Neutrophil (primary cell): ENCODE results near the gene SMIM24.

Experiments
- H3K27ac ChIP-seq: fragments of 200-600 bp; sonication (generic); 2 replicates; pipeline ENCODE4 v1.5.1; 2016; ENCODE audit warnings: mild to moderate bottlenecking, moderate library complexity
- H3K27me3 ChIP-seq: fragments of 200-600 bp; sonication (generic); 2 replicates; pipeline ENCODE4 v1.6.0; 2016; ENCODE audit warnings: mild to moderate bottlenecking
- H3K36me3 ChIP-seq: fragments of 200-600 bp; sonication (generic); 2 replicates; pipeline ENCODE4 v1.5.1; 2017
- H3K4me1 ChIP-seq, 2 experiments: fragments of 200-600 bp in 1 of 2; sonication (generic) in 1 of 2; 1 replicate in 1 of 2; 2 replicates in 1 of 2; pipeline versions ENCODE4 v1.5.1 to v1.6.1; 2013 to 2016; ENCODE audit warnings: low read depth in 1 of 2, low read length in 1 of 2, mild to moderate bottlenecking in 1 of 2, moderate library complexity in 1 of 2; ENCODE audit not compliant: control insufficient read depth in 1 of 2, insufficient read depth in 1 of 2
- H3K4me3 ChIP-seq, 2 experiments: fragments of 200-600 bp in 1 of 2; sonication (generic) in 1 of 2; 1 replicate in 1 of 2; 2 replicates in 1 of 2; pipeline ENCODE4 v1.5.1; 2013 to 2016; ENCODE audit warnings: low read depth in 1 of 2, low read length in 1 of 2, mild to moderate bottlenecking in 1 of 2, moderate library complexity in 1 of 2
- H3K9me3 ChIP-seq: fragments of 200-600 bp; sonication (generic); 2 replicates; pipeline ENCODE4 v1.5.1; 2016
- CTCF ChIP-seq: fragments of 200-600 bp; sonication (generic); IDR thresholded peaks from 2 replicates; pipeline ENCODE4 v1.5.1; 2016; ENCODE audit warnings: antibody characterized with exemption

SMIM24 gene

DNA sequence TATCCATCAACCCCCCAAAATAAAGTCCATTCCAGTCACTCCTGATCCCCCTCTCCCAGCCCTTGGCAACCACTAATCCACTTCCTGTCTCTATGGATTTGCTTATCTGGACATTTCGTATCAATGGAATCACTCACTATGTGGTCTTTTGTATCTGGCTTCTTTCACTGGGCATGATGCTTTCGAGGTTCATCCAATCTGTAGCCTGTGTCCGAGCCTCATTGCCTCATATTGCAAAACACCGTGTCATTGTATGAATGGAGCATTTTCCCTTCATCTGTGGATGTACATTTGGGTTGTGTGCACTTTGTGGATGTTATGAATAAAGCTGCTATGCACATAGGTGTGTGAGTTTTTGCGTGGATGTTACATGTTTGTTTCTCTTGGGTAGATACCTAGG lies 24.4 kb upstream of the SMIM24 start:
- H3K9me3 ChIP-seq: no peaks in the 10 kb centered on the region
- H3K4me1 ChIP-seq: peaks cover 34 to 41% of the 10 kb centered on the region in 2 experiments
- H3K27ac ChIP-seq: peak overlapping the region; percentile 37
- peaks cover 13% of the 10 kb centered on the region for H3K36me3 ChIP-seq
- H3K4me3 ChIP-seq: no peak overlapping the region
- TF ChIP-seq CTCF: no peak
- no peaks in the 10 kb centered on the region for H3K27me3 ChIP-seq

GRCh38 chr19:3503036-3503572 lies 22.8 kb upstream of the SMIM24 start:
- no peak for TF ChIP-seq CTCF
- no peaks in the 10 kb centered on the region for H3K36me3 ChIP-seq
- no peaks in the 10 kb centered on the region for H3K9me3 ChIP-seq
- no peaks in the 10 kb centered on the region for H3K27me3 ChIP-seq
- H3K27ac ChIP-seq: no peak overlapping the region
- no peak overlapping the region for H3K4me3 ChIP-seq
- H3K4me1 ChIP-seq: peaks cover 35 to 42% of the 10 kb centered on the region in 2 experiments

GRCh38 chr19:3501780-3502179 lies 21.5 kb upstream of the SMIM24 start:
- Histone ChIP-seq H3K4me3 (no peak overlapping the region), H3K36me3 (no peaks in the 10 kb centered on the region), H3K9me3 (no peaks in the 10 kb centered on the region), H3K4me1 (peaks cover 24 to 32% of the 10 kb centered on the region in 2 experiments), H3K27ac (no peak overlapping the region), H3K27me3 (no peaks in the 10 kb centered on the region)
- no peak for TF ChIP-seq CTCF

DNA sequence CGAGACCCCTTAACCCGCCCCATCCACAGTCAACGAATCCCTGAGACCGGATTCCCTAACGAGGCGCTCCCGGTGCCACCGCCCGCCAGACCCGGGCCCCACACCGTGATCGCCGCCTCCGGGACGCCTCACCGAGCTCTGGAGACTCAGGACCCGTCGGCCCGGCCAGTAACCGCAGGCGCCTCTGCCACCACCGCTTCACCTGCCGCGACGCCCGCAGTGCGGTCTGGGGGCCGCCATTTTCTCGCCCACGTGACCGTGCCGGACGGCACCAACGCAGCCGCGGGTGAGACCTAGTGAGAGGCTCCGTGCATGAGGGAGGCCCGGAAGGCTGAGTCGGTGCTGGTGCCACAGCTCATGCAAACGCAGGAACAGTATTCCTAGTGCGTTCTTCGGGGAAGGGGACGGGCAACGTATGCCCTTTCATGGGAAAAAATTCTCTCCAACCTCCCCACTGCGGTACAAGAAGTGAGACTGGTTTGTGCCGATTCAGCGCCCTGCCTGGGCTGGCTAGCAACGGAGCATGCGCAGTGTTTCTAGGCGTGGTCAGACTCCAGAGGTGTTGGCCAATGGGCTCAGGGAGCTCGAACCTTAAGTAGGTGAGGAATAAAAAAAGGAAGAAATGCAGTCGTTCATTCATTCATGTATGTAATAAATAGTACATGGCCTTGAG lies 20.2 kb upstream of the SMIM24 start, which contains the start of gene DOHH:
Gene DOHH (minus strand): TSS at position 246 of the 673 bp plus-strand sequence. CDS start 3,860 bp downstream, outside the sequence.
- H3K27me3 ChIP-seq: no peaks in the 10 kb centered on the region
- H3K9me3 ChIP-seq: no peaks in the 10 kb centered on the region
- H3K36me3 ChIP-seq: peaks cover 6% of the 10 kb centered on the region
- H3K27ac ChIP-seq: peak within 1 kb of the TSS; percentile 93
- TF ChIP-seq CTCF: peak; percentile 27
- H3K4me3 ChIP-seq: peak within 1 kb of the TSS; percentile 84 to 93
- peaks cover 18 to 27% of the 10 kb centered on the region in 2 experiments for H3K4me1 ChIP-seq

DNA sequence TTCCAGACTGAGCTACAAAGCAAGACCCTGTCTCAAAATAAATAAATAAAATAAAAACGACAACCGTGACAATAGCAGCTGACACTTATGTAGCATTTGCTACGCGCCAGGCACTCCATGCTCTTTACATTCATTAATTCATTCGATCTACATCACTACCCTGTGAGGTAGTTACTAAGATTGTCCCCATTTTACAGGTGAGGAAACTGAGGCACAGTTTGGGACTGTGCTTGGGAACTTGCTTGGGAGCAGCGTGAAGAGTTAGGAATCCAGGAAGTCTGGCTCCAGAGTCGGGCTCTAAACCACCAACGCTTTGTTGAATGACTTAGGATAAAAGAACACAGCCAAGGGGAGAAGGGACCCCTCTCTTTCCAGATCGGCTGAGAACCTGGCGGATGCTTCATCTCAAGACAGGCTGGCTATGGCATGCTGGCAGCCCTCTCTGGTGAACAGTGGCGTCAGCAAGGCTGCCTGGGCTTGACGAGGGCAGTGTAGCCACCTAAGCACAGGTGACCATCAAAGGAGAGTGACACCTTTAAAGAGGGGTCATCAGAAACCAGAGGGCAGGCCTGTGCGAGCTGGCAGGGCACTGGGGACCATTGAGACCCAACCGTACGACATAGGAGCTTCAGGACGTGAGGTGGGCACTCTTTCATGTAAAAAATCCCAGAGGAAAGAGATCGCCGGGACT lies 19.6 kb upstream of the SMIM24 start:
- TF ChIP-seq CTCF: no peak
- Histone ChIP-seq H3K9me3 (no peaks in the 10 kb centered on the region), H3K4me1 (peaks cover 13 to 20% of the 10 kb centered on the region in 2 experiments), H3K4me3 (peak overlapping the region; percentile 84 to 93), H3K27ac (peak overlapping the region; percentile 93), H3K27me3 (no peaks in the 10 kb centered on the region), H3K36me3 (peaks cover 11% of the 10 kb centered on the region)
